CD4-positive, alpha-beta T cell treated with Interleukin-6 for 4 hours (primary cell): ENCODE measurements around the gene GON7.
"Not testable (repeated sequence)": the region's sequence is repeated elsewhere in the genome, so short reads cannot be mapped to it uniquely, and the experiment has no call there.

Source experiments
- DNase-seq: peaks from one replicate; pipeline ENCODE4 v3.0.0-alpha.2; 2020; ENCODE audit warnings: mixed read lengths

Gene GON7

GRCh38 chr14:93199031-93199430, 7.8 kb downstream of the GON7 start:
- no peak for DNase-seq

GRCh38 chr14:93195316-93195999, 11.4 kb downstream of the GON7 start:
- no peak for DNase-seq

- DNase-seq, result no peak
These were observed 19.9 kb downstream of the GON7 start for GRCh38 chr14:93186956-93187355.

- DNase-seq, result no peak
These were observed 20.4 kb downstream of the GON7 start for GRCh38 chr14:93186466-93186865.

- DNase-seq, result no peak
These were observed 21.5 kb downstream of the GON7 start for GRCh38 chr14:93185349-93185720.

- peak; percentile 92 for DNase-seq
These were observed 22.2 kb downstream of the GON7 start, which contains the start of the genes LYSET and MOAP1 for GRCh38 chr14:93184391-93185348. LYSET (plus strand) TSS chr14:93185317; CDS start chr14:93185406, 89 bp downstream. MOAP1 (minus strand) TSS chr14:93184897; CDS start chr14:93184242, 655 bp downstream.

GRCh38 chr14:93183596-93184317, 23.1 kb downstream of the GON7 start:
- DNase-seq, result no peak

GRCh38 chr14:93175492-93175891, 31.4 kb downstream of the GON7 start:
- DNase-seq, result no peak

- not testable (repeated sequence) for DNase-seq
These were observed 32.1 kb downstream of the GON7 start for GRCh38 chr14:93174731-93175130.

- no peak for DNase-seq
These were observed 32.9 kb downstream of the GON7 start for GRCh38 chr14:93173943-93174395.

GRCh38 chr14:93171376-93171775, 35.5 kb downstream of the GON7 start:
- DNase-seq, result no peak

- DNase-seq, result not testable (repeated sequence)
These were observed 36.7 kb downstream of the GON7 start for GRCh38 chr14:93170141-93170540.

GRCh38 chr14:93169619-93170018, 37.2 kb downstream of the GON7 start:
- DNase-seq, result not testable (repeated sequence)

- not testable (repeated sequence) for DNase-seq
These were observed 38.3 kb downstream of the GON7 start for GRCh38 chr14:93168610-93169009.

GRCh38 chr14:93165271-93166265, 41.3 kb downstream of the GON7 start:
- not testable (repeated sequence) for DNase-seq

- DNase-seq, result no peak
These were observed 43.3 kb downstream of the GON7 start for GRCh38 chr14:93163564-93163963.

GRCh38 chr14:93161411-93161940, 45.4 kb downstream of the GON7 start:
- DNase-seq, result no peak

GRCh38 chr14:93160353-93160801, 46.5 kb downstream of the GON7 start:
- DNase-seq, result no peak

- not testable (repeated sequence) for DNase-seq
These were observed 47.1 kb downstream of the GON7 start for GRCh38 chr14:93159625-93160352.

GRCh38 chr14:93158349-93158748, 48.5 kb downstream of the GON7 start:
- not testable (repeated sequence) for DNase-seq
